ENCODE measurements around the gene CRMP1. TPM values are rescaled to one million over a fixed set of nuclear protein-coding genes. Genes with fewer than 3 reads are reported as not detected.

The CRMP1 gene
- total and polyA plus RNA-seq, 2 donors (not counting 3 experiments of a cell fraction or from before 2014, with no cell fraction given): 0.06 TPM; not detected in 1

GRCh38 chr4:5919044-5919443 lies 26.2 kb upstream of the CRMP1 start:
- H3K9ac ChIP-seq (replicated peaks; ENCODE audit: extremely low read depth, insufficient read depth, low read length): no peak overlapping the region
- ChIA-PET POLR2A (no interaction called here), CTCF (interaction anchor here (0.6 kb wide), 1 partner anchor 95 kb away, joined by 4 read pairs; no protein-coding TSS in a partner anchor)
- H2AFZ ChIP-seq (ENCODE audit: low read depth, low read length): no peak overlapping the region
- dilution Hi-C loops (cut with MboI; ENCODE audit: extremely low pct_ligation_motif_present, low sequenced_read_pairs): no loop called here
- no peaks in the 10 kb centered on the region for H4K20me1 ChIP-seq (replicated peaks; ENCODE audit: control insufficient read depth, extremely low read depth, insufficient read depth, low read length)
- intact Hi-C loops (cut with micrococcal nuclease): no loop called here
- no peaks in the 10 kb centered on the region for H3K36me3 ChIP-seq (ENCODE audit: control insufficient read depth in 2 of 2, extremely low read depth in 1 of 2, insufficient read depth in 2 of 2, low read length in 2 of 2)
- no peaks in the 10 kb centered on the region for H3K9me1 ChIP-seq (replicated peaks; ENCODE audit: control insufficient read depth, extremely low read depth, insufficient read depth, low read length)
- no peak overlapping the region for H3K27ac ChIP-seq (ENCODE audit: insufficient read depth, low read depth, low read length)
- DNase-seq (ENCODE audit: low read depth, low spot score) (no peak), FAIRE-seq (no peak)
- H3K9me3 ChIP-seq (replicated peaks; ENCODE audit: control insufficient read depth, insufficient read depth, low read length): no peaks in the 10 kb centered on the region
- H3K4me2 ChIP-seq (ENCODE audit: insufficient read depth, low read length): no peak overlapping the region
- no peak overlapping the region for H3K4me3 ChIP-seq (replicated peaks in 1 of 3; ENCODE audit: insufficient read depth in 1 of 3, low read depth in 1 of 3, low read length in 3 of 3)
- no TSS peak for BruUV-seq (replicated peaks)
- TF ChIP-seq MYC (IDR thresholded peaks at IDR 0.05; ENCODE audit: low read depth, low read length) (no peak), JUN (IDR thresholded peaks at IDR 0.05; ENCODE audit: borderline replicate concordance, insufficient read depth, insufficient read length, low read depth) (no peak), GATA2 (IDR thresholded peaks at IDR 0.05; ENCODE audit: insufficient read depth, insufficient read length, low read depth, low read length) (no peak), MAX (IDR thresholded peaks at IDR 0.05; ENCODE audit: insufficient read depth, insufficient read length) (no peak), POLR2AphosphoS5 (IDR thresholded peaks at IDR 0.05; ENCODE audit: insufficient read depth, low read depth, low read length) (no peak), CTCF (IDR thresholded peaks at IDR 0.05; ENCODE audit: extremely low read depth in 1 of 2, insufficient read depth in 1 of 2, low read depth in 1 of 2, low read length in 2 of 2) (no peak), POLR2A (IDR thresholded peaks at IDR 0.05; ENCODE audit: low read depth, low read length) (no peak), FOS (IDR thresholded peaks at IDR 0.05; ENCODE audit: borderline replicate concordance, insufficient read depth, low read length) (no peak), EZH2 (IDR thresholded peaks at IDR 0.05; ENCODE audit: borderline replicate concordance, low read depth, low read length, severe bottlenecking) (no peak)
- H3K79me2 ChIP-seq (ENCODE audit: control insufficient read depth, insufficient read depth, low read length): no peaks in the 10 kb centered on the region
- H3K4me1 ChIP-seq (ENCODE audit: control insufficient read depth, extremely low read depth, insufficient read depth, low read length): no peaks in the 10 kb centered on the region
- no peaks in the 10 kb centered on the region for H3K27me3 ChIP-seq (ENCODE audit: control insufficient read depth in 2 of 2, insufficient read depth in 2 of 2, low read length in 2 of 2)
